ENCODE measurements around the gene DAG1.

Gene DAG1

DNA sequence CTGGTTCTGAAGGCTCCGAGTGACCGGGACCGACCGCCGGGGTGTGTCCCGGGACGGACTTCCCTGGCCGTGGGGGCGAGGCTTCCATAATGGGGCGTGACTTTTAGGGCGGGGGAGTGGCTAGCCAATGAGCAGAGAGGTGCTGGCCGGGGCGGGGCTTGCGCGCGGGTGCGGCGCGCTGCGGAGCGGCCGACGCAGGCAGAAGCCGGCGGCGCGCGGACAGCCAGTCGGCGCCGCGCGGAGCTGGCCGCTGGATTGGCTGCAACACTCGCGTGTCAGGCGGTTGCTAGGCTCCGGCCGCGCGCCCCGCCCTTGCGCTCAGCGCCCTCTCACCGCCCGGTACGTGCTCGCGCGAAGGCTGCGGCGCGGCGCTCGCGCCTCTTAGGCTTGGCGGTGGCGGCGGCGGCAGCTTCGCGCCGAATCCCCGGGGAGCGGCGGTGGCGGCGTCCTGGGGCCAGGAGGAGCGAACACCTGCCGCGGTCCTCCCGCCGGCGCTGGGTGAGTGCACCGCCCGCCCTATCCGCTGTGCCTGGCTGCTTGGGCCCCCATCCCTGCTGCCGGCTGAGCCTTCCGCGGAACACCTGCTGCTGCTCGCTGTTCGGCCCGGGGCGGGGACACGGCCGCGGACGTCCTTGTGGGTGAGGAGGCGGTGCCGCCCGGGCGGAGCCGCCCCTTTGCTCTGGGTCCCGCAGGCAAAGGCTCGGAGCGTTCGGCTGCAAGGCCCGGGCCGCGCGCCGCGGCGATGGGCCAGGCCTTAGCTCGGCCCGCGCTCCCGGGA, at the start of gene DAG1:
Gene DAG1 (plus strand): TSS at position 332 of the 778 bp plus-strand sequence. CDS start 40,268 bp downstream, outside the sequence.
- DNase-seq (ENCODE audit: low read depth, low spot score) = peak; percentile 88

DNA sequence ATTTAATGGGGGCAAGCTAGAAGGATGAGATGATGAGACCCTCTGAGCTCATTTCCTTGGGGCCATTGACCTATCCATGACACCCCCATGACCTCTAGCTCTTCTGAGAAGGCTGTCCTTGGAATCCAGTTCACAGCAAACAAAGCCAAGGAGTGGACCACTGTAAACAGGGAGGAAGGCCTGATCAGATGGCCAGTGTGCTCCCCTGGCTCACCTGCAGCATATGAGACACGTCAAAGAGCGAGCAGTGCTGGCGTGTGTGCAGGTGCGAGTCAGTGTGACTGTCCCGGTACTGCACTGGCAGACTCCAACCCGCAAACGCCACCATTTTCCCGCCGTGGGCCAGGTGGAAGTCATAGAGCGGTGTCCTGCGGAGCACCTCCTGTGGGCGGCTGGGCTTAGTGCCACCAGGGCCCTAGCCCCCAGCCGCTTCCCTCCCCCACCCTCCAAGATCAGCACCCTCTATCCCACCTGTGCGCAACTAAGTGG, 48.1 kb upstream of the DAG1 start:
- no peak for DNase-seq (ENCODE audit: low read depth, low spot score)

DNA sequence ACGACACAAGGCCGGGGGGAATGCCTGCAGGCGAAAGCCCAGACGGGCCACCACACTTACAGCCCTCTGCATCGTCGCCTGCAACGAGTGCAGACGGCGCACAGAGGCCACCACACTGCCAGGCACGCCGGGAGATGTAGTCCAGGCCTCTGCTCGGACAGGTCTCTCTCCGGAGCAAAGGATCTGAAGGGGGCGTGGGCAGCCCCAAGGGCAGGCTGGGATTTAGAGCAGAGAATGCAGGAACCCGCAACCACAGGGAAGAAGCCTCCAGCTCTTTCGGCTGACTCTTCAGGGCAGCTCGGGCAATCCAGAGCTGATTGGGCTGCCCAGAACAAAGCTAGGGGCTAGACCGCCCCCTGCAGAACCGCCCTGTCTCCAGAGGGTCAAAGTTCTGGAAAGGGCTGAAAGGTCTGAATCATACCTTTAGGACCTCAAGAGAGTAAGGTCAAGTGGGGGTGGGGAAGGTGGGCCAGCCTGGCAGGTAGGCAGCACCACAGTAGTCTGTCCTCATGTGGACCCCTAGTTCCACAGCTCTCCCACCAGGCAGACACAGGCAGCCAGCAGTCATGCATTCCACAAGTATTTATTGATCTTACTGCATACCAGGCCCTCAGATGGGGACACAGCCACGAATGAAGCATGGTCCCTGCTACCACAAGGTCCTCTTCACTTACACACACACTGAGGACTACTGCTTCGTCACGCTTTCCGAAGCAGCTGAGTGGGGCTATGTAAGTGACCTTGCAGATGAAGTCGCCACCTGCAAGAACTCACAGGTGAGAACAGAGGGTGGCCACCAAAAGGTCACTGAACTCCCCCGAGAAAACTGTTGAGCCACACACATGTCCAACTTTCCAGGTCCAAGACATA, 47.5 kb upstream of the DAG1 start, which contains the start of gene AMT:
Gene AMT (minus strand): TSS at position 95 of the 870 bp plus-strand sequence. CDS start 23 bp downstream, at position 72.
- DNase-seq (ENCODE audit: low read depth, low spot score) = no peak

DNA sequence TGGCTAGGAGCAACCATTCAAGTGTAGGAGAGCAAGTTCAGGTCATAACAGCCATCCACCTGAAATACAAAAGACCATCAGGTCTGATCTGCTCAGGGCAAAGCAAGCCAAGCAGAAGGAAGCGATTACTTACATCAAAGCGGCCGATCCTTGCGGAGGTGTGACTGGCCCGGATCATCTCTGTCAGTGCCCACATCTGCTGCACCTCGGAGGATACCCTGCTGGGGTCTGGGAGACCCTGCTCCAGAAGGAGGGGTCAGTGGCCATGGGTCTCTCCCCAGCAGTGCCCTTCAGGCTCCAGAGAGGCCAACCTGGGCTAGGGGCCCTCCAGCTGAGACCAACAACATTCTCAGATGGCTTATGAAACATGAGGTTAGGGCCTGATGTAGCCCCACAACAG, 45.3 kb upstream of the DAG1 start:
- DNase-seq (ENCODE audit: low read depth, low spot score) = no peak

DNA sequence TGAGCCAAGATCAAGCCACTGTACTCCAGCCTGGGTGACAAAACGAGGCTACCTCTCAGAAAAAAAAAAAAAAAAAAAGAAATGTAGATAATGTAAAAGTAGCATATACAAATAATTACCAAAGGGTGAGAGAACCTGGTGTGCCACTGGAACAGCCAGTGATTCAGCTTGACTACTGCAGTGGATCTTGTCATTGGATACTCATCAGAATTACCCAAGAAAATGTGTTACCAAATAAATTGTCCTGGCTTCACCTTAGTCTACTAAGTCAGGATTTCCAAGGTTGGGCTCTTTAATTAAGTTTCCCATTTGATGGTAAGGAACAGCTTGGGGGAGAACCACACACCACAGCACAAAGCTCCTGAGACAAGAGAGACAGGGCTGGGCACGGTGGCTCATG, 42.5 kb upstream of the DAG1 start:
- no peak for DNase-seq (ENCODE audit: low read depth, low spot score)

DNA sequence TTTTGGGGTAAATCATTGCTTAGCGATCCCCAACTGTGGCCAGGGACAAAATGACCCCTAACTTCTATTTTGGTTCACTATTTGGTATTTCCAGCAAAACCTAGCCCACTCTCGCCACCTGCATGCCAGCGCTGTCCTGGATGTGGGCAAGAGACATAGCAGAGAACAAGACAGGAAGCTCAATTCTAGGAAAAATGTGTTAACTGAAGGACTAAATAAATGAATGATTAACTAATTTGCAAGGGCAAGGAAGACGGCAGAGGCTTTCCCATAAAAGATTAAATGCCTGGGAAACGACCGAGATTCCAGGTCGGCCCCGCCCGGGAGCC, 41.4 kb upstream of the DAG1 start:
- DNase-seq (ENCODE audit: low read depth, low spot score) = no peak

DNA sequence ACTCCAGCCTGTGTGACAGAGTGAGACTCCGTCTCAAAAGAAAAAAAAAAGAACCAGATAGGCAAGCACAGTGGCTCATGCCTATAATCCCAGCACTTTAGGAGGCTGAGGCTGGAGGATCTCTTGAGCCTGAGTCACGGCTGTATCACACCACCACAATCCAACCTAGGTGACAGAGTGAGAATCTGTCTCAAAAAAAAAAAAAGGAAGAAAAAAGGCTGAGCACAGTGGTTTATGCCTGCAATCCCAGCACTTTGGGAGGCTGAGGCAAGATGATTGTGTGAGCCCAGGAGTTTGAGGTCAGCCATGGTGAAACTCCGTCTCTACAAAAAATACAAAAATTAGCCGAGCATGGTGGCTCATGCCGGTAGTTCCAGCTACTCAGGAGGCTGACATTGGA, 35.3 kb upstream of the DAG1 start:
- no peak for DNase-seq (ENCODE audit: low read depth, low spot score)

DNA sequence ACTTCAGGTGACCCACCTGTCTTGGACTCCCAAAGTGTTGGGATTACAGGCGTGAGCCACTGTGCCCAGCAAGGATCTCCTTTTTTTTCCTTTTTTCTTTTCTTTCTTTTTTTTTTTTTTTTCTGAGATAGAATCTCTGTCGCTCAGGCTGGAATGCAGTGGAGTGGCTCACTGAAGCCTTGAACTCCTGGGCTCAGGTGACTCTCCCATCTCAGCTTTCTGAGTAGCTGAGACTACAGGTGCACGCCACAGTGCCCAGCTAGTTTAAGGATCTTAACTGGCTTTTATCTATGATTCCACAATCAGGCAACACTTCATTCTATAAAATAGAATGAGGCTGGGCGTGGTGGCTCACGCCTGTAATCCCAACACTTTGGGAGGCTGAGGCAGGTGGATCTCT, 24.7 kb upstream of the DAG1 start:
- DNase-seq (ENCODE audit: low read depth, low spot score) = no peak

DNA sequence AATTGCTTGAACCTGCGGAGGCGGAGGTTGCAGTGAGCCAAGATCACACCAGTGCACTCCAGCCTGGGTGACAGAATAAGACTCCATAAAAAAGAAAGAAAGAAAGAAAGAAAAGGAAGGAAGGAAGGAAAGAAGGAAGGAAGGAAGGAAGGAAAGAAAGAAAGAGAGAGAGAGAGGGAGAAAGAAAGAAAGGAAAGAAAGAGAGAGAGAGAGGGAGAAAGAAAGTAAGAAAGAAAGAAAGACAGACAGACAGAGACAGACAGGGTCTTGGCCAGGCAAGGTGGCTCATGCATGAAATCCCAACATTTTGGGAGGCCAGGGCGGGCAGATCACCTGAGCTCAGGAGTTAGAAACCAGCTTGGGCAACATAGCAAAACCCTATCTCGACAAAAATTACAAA, 16.4 kb upstream of the DAG1 start:
- no peak for DNase-seq (ENCODE audit: low read depth, low spot score)

DNA sequence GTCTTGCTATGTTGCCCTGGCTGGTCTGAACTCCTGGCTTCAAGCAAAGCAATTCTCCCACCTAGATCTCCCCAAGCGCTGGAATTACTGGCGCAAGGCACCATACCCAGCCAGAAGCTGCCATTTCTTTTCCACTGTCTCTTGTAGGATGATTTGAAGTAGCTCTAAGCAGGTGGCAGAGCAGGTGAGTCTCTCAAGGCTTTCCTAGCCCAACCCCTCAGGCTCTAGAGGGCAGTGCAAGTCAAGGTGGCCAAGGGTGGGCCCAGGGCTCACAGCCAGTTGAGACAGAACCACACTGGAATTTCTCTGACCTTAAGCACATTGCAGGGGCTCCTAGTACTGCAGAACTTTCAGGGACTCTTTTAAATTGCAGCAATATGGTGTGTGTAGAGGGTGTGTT, 15.6 kb upstream of the DAG1 start:
- DNase-seq (ENCODE audit: low read depth, low spot score) = no peak

DNA sequence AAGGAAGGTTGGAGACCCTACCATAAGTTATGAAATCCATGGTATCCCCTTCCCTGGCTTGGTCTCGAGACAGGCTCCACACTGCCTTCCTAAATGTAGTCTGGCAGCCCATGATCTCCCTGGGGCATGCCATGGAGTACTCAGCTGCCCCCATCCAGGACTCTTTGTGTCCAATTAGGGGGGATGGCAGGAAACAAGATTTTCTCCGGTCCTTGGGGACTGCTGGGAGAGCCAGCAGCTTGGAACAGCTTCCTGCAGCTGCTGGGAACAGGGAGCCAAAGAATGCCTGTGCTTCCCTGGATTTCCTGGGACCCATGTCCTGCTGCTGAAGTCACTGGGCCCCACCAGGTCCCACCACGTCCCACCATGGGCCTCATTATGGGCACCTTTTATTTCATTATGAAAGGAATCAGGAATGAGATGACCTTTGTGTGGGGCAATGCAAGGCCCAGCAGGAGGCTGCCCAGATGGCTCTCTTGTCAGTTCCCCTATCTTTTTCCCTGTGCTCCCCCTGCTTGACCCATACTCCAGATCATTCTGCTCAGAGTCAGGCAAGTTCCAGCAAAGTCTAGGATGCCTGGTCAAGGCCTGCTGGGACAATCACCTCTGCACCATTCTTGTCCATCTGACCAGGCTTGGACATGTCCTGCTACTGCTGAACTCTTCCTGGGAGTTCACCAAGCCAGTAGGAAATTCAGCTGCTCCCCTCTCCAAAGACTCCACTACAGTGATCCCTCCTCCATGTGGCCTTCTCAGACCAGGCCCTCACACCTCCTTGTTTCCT, 15.0 kb upstream of the DAG1 start:
- DNase-seq (ENCODE audit: low read depth, low spot score) = no peak

DNA sequence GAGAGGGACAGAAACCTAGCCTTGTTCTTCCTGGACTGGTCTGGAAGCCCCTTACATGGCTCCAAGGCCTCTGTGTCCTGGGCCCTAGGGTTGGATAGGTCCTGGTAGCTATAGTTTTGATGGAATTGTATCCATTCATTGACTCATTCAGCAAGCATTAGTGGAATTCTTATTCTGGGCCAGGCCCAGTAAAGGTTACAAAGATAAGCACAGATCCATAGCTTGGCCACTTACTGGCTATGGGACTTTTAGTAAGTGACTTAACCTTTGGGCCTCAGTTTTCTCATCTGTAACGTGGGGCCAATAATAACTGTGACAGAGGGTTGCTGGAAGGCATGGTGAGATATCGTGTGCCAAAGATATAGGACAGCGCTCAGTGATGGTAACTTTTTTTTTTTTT, 13.6 kb upstream of the DAG1 start:
- no peak for DNase-seq (ENCODE audit: low read depth, low spot score)

DNA sequence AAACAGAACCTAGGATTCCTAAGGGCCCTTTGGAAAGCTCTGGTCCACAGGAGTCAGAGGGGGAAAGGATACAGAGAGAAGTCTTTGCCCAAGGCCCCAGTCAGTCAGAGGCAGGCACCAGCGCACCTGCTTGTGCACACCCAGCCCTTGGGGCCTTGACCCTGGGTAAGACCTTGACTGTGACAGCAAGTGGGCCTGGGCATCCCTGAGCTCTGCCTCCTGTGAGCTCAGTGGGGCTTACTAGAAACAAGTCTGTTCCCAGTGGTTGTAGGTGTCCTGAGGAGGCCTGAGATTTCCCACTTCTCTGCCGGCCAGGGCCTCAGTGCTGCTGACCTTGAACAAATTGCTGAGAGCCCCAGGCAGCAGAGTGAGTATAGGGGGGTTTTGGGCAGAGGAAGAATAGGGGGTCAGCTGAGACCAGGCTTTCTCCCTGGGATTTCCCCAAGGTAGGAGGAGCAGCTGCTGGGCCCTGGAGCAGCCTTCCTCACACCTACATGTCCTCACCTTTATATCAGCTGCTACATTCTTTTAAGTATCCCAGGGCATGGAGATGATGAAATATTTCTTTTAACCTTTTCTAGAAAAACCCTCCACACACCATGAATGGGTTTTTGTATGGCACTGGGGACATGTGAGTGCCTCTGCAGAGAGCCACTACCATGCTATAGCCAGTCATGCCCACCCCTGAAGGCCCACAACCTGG, 9.7 kb upstream of the DAG1 start:
- DNase-seq (ENCODE audit: low read depth, low spot score) = no peak

DNA sequence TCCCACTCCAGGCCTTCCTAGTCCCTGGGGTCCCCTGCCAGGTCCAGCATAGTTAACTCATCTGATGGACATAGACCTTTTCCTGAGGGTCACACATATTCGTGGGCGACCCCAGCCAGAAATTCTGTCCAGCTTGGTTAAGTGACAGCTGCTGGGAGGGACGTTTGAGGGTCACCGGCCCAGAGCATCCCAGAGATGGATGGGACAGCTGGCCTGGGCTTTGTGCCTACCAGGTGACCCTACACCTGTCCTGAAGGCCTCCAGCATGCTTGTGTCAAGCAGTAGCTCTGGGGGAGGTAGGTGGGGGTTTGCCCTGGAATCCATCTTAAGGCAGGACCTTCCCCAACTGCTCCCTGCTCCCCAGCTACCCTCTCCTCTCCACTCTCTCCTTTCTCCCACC, 9.1 kb upstream of the DAG1 start:
- DNase-seq (ENCODE audit: low read depth, low spot score) = no peak

DNA sequence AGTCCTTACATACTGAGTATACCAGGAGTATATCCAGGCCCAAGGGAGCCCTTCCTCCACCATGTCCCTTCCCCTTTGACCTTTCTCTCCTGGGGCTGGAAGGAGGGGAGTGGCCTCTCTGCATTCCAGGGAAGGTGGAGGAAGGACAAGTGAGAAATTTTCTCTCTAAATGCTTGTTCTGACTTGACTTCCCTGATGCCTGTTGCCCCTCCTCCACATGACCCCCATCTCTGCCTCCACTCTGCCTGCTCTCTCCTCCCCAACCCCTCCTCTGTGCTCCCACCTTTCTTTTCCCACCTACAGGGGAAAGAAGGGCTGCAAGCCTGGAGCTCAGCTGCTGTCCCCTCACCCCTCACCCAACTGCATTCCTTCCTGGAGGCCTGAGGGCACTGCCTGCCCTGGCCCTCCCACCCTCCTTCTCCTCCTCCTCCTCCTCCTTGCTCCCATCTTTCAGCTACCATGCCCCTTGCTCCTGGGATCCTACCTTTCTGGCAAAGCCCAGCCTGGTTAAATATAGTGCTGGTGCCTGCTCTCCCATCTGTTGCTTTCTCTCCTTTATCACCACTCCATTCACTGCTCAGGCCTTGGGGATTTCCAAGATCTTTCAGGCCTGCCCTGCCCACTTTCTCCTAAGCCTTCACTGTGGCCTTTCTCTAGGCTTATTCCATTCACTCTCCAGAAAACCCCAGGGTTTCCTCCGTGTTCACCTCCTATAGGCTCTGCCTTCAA, 8.5 kb upstream of the DAG1 start:
- DNase-seq (ENCODE audit: low read depth, low spot score) = no peak

DNA sequence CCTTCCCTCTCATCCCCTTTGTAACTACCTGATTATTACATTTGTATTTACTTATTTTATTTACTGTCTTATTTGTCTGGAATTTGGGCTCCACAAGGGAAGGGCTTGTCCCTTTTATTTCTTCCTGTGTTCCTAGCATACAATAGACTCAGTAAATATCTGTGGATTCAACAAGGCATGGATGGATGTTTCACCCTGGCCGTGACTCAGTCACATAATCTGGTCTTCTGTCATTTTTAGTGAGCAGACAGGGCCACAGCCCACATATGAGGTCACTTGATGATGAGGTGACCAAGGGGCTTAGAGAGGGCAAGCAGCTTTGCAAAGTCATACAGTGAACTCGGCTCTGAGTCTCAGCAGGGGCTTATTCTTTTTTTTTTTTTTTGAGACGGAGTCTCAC, 7.8 kb upstream of the DAG1 start:
- DNase-seq (ENCODE audit: low read depth, low spot score) = no peak

DNA sequence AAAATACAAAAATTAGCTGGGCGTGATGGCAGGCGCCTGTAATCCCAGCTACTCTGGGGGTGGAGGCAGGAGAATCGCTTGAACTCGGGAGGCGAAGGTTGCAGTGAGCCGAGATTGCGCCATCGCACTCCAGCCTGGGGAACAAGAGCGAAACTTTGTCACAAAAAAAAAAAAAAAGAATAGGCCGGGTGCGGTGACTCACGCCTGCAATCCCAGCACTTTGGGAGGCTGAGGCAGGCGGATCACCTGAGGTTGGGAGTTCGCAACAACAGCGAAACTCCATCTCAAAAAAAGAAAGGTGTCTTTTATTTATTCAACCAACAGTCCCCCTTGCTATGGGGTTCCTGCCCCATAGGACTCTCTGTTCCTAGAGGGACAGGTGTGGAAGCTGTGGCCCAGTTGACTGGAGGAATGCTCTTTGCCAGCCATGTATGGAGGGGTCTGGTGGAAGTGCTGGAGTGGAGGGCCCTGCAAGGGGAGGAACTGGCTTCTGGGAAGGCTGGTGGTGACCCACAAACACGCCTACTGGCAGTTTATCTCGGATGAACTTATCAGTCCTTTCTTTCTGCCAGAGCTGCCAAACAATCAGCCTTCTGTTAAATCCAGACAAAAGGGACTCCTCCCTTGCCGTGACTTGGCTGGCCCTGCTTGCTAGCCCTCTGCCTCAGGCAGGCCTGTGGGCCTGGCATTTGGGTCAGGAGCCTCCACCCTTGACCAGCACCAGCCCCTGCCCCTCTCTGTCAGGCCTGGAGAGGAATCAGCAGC, 4.6 kb upstream of the DAG1 start:
- DNase-seq (ENCODE audit: low read depth, low spot score) = no peak

DNA sequence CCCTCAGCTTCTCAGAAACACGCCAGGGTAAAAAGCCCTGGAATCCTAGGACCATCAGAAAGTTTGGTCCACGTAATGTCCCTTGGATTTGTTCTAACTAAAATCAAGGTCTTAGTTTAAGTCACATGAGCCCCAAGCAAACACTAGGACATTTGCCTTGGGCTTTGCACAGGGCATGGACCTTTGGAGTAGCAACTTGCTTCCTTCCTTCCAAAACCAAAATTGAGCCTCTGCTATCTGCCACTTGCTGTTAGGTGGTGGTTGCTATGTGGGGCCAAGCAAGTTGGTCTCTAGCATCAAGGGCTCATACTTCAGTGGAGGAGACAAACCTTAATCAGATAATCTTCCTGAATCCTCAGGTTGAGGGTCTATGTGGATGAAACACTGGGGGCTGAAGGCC, 4.0 kb upstream of the DAG1 start:
- no peak for DNase-seq (ENCODE audit: low read depth, low spot score)

DNA sequence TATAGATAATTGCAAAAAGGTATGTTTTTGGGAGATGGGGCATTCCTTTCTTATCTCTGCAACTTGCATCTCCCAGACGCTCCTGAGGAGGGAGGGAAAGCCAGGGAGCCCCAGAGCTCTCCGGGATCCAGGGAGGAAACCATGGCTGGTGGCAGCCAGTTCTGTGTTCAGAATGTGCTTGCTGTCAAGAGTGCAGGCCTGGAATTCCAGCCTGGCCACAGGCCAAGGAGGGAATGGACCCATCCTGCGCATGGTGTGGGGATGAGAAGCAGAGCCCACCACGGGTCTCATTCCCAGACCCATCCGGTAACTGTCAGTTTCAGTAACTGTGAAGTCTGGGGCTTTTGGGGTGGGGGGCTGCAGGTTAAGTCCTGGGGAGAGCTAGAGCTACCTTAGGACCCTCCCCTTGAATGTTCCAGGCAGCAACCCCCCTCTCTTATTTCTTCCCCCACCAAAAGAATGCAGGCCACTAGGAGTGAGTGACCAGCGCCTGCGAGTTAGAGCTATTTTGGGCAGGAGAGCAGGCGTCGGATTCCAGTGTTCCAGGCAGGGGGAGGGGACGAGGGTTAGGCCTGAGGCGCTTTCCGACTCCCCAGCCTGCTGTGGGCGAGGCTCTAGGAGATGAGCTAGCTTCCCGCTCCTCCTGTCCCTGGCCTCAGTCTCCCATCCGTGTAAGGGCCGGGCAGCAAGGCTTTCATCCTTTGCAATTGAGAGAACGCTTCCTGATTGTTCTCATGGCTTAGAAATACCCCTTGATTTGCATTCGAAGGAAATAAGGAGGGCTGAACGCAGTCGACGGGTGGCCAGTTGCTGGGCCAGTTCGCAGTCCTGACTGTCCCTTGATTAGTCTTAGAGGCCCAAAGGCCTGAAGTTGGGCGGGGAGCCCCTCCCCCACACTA, 781 bp upstream of the DAG1 start:
- DNase-seq (ENCODE audit: low read depth, low spot score) = no peak
